Measurements from ENCODE around the gene WDR4.
"Not testable (repeated sequence)": the region's sequence is repeated elsewhere in the genome, so short reads cannot be mapped to it uniquely, and the experiment has no call there.

Gene WDR4

DNA sequence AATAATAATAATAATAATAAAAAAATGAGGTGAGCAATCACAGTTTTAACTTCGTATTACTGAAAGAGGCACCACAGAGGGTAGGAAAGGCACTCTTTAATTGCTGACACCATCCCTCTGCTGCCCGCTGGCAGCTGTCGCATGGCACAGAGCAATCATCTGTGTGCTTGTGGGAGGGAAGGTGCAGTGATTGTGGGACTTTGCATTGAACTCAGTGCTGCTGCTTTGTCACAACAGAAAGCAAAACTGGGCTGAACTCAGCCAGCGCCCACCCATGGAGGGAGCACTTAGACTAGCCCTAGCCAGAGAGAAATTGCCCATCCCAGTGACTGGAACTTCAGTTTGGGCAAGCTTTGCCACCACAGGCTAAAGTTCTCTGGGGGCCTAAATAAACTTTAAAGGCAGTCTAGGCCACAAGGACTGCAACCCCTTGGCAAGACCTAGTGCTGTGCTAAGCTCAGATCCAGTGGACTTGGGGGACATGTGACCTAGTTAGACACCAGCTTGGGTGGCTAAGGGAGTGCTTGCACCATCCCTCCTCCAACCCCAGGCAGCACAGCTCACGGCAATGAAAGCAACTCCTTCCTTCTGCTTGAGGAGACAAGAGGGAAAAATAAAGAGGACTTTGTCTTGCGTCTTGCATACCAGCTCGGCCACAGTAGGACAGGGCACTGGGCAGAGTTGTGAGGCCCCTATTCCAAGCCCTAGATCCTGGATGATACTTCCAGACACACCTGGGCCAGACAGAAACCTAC is 59.3 kb downstream of the WDR4 start:
- no peak for DNase-seq (ENCODE audit: extremely low read depth in 1 of 2, low read depth in 1 of 2)

DNA sequence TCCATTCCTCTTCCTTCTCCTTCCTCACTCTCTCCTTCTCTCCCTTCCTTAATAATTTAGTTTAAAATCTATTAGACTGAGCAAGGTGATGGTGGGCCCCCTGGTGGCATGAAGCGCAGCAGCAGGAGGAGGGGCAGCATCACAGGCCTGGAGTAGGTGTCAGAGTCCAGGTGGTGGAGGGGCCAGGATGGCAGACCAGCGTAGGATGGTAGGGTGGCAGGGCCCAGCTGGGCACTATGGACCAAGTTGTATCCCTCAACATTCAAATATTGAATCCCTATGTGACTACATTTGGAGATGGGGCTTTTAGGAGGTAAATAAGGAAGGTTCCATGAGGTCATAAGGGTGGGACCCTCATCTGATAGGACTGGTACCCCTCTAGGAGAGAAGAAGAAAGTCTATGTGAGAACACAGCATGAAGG is 61.0 kb downstream of the WDR4 start:
- peak; percentile 24 to 41 for DNase-seq (ENCODE audit: extremely low read depth in 1 of 2, low read depth in 1 of 2)

DNA sequence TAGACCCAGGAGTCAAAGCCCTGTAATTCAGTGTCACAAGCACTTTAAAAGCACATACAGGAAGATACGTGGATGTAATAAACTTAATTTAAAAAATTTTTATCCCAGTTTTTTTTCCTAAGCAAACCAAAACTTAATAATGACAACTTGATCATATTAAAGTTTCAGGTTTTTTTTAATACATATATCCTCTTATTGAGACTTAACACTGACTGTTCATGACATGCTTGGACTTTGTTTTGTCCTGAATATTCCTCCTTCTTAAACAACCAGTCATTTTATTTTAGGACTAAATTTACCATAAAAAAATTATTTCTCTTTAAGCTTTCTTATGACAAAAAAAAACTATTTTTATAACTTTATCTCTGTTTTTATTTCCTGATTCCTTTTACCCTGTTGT is 64.1 kb downstream of the WDR4 start:
- DNase-seq (ENCODE audit: extremely low read depth in 1 of 2, low read depth in 1 of 2) = no peak

DNA sequence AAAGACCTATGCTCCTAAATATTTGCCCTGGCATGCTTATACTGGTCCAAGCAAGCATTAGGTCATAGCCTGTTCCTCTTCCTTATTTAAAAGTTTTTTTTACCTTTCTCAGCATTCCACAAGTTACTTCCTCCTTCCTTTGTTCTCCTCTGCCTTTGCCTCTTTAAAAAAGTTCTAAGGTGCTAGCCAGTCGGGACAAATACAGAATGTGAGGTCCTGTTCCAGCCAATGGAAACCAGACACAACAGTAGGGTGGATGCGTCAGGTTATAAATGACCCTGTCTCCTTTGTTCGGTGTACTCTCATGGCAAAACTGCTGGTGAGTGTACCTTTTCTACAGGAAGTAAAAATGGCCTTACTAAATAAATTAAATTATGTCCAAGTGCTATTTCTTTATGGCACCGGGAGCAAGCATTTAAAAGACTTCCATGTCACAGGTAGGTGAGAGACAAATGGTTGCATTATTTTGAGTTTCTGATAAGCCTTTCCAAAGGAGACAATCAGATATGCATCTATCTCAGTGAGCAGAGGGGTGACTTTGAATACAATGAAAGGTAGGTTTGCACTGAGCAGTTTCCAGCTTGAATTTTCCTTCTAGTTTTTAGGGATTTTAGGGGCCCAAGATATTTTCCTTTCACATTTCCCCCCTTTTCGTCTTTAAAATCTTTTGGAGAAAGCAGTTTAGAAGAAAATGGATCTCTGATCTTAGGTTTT is 66.7 kb downstream of the WDR4 start:
- DNase-seq (ENCODE audit: extremely low read depth in 1 of 2, low read depth in 1 of 2) = not testable (repeated sequence)

DNA sequence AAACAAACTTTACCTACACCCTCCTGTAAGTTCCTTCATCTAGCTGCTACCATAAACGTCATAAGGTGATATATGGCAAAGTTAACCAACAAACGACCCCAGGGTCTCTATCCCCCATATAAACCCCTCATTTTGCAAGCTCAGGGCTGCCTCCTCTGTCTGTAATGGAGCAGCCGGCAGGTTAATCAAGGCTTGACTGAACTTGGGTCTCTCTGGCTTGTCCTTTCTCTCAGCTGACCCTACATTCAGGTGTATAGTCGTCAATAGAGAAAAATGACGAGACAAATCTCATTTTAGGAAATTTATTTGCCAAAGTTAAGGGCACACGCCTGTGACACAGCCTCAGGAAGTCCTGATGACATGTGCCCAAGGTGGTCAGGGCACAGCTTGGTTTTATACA is 67.4 kb downstream of the WDR4 start:
- no peak for DNase-seq (ENCODE audit: extremely low read depth in 1 of 2, low read depth in 1 of 2)

DNA sequence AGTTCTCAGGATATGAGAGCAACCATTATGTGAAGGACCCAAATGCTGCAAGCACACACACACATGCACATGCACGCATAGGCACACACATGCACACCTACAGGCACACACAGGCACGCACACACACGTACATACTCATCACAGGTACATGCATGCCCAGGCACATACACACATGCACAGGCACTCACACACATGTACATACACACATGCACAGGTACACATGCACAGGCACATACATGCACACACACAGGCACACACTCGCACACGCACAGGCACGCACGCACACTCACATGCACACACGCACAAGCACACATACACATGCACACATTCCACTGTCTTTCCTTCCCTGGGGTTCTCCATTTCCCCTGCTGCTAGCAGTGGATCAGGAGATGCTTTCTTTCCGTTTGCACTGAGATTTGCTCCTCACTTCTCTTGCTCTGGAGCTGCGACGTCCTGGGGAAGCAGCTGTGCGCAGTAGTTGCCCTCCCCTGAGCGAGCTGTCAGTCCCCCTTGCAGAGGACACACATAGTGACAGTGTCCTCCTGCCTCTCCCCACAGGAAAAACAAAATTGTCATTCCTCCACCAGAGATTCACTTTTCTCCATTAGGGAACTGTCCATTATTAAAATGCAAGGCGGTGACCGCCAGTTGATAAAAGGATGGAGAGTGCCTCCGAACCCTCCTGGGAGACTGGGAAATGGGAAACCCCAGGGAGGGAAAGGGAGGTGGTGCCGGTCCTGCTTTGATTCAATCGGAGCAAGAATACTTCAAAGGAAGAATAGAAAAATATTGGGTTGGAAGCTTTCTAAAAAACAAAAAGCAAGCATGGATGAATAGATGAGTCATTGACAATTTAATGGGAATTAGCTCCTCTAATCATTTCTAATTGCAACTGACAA is 69.5 kb downstream of the WDR4 start:
- no peak for DNase-seq (ENCODE audit: extremely low read depth in 1 of 2, low read depth in 1 of 2)

DNA sequence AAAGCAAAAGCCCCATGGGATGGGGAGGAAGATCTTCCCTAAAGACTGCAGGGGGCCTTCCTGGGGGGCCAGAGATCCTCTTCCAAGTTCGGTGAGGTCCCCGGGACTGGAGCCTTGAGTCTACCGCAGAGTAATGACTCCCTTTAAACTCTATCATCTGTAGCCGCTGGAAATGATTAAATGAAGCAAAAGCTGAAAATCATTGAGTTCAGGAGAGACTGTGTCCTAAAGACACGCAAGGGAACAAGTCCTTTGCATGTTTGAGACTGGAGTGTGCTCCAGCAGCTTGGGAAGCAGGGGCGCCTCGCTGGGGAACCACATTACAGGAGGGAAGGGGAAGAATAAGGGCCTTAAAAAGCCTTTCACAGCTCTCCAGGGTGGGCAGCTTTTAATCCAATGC is 70.2 kb downstream of the WDR4 start:
- no peak for DNase-seq (ENCODE audit: extremely low read depth in 1 of 2, low read depth in 1 of 2)

DNA sequence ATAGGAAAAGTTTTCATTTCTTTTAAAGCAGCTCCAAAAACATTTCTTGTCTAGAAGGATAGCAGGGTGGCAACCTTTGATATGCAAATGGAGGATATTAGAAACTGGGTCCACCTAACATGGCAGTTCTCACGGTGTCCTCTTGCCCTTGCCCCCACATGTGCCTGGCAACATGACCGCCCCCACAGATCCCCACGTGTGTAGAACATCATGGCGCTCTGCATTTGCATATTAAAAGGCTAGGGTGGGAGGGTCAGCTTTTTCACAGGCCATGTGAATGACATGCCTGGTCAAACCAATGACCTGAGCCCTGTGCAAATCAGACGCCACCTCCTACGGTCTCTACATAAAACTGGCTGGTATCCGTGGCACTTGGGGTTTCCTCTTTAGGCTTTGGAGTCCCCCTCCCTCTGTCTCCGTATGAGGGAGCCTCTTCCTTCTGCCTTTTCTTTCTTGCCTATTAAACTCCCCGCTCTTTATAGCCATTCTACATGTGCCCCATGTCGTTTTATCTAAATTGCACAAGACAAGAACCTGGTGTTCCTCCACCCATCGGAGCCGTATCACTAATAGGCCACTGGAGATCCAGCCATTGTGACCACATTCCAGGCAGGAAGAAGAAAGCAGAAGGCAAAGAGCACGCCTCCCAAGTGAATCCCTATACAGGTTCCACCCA is 71.3 kb downstream of the WDR4 start:
- DNase-seq (ENCODE audit: extremely low read depth in 1 of 2, low read depth in 1 of 2) = no peak

DNA sequence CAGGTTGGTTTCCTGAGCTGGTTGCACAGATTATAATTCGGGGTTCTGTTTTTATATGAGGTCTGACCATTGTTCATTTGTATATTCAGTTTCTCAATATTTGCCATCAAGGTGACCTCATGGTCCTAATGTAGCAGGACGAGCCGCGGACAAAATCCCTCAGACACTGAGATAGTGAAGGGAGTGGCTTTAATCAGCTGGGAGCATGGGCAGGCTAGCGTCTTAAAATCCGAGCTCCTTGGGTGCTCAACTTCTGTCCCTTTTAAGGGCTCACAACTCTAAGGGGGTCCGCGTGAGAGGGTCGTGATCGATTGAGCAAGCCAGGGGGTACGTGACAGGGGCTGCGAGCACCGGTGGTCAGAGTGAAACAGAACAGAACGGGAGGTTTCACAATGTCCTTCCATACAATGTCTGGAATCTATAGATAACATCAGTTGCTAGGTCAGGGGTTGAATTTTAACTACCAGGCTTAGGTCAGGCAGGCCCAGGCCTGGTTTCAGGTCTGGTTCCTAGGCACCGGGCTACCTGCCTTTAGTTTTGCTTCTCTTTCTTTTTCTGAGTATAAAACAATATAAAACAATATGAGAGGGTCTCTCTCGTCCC is 71.9 kb downstream of the WDR4 start:
- not testable (repeated sequence) for DNase-seq (ENCODE audit: extremely low read depth in 1 of 2, low read depth in 1 of 2)

DNA sequence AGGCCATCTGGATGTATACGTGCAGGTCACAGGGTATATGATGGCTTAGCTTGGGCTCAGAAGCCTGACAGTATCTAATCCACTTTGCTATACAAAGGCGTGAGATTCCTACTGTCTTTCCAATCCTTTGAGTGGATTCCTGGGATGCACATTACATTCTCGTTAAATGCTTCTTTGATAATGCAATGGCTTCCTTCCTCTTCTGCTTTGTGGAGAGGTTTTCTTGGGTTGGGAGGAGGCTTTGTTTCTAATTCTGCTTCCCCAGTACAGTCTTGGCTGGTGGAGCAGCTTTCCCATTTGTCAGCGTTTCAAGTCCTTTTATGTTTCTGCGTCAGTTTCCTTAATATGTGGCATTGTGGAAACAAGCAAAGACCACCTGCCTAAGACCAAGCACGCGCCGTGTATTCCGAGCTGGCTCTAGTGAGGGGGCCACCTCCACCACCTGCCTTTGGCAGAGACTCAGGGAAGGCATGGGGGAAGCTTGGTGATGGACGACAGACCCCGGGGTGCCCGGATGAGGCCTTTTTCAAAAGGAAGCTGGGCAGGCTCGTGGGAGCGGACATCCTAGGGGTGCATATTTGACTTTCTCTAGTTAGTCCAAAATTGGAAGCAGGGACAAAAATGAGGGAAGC is 72.7 kb downstream of the WDR4 start:
- no peak for DNase-seq (ENCODE audit: extremely low read depth in 1 of 2, low read depth in 1 of 2)

DNA sequence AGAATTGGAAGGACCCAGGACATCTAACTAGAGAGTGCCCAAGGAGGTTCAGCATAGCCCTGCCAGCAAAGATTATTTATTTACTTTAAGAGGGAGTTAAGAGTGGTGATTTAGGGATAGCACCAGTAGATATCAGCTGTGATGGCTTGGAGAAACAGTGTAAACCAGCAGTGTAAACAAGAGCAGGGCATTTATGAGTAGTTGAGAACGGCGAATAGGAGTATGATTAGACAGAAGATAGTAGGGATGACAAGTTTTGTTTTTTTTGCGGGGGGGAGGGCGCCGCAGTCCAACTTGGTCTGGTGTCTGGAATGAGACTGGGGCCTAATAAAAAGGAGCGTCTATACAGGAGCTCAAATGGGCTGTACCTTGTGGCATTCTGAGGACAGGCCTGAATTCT is 77.7 kb downstream of the WDR4 start:
- not testable (repeated sequence) for DNase-seq (ENCODE audit: extremely low read depth in 1 of 2, low read depth in 1 of 2)

DNA sequence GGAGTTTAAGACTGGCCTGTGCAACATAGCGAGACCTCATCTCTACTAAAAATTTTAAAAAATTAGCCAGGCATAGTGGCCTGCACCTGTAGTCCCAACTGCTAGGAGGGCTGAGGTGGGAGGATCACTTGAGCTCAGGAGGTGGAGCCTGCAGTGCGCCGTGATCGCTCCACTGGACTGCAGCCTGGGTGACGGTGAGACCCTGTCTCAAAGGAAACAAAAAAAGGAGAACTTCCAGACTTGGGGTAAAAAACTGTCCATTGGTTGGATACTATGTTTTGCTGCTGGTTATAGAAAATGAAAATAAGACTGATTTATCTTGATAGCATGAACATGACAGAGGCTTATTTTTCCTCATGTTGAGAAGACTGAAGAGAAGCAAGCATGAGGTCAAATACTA is 79.4 kb downstream of the WDR4 start:
- no peak for DNase-seq (ENCODE audit: extremely low read depth in 1 of 2, low read depth in 1 of 2)

DNA sequence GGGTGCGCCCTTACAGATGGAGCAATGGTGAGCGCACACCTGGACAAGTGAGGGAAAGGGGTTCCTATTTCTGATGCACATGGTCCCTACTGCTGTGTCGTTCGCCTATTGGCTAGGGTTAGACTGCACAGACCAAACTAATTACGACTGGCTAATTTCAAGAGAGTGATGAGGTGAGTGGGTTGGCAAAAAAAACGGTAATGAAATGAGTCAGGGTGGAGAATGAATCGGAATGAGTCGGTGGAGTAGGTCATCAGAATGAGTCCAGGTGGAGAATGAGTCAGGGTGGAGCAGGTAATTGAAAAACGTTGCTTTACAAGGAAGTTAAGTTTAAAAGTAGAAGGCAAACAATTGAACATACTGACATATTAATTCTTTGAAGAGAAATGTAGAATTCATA is 79.8 kb downstream of the WDR4 start:
- DNase-seq (ENCODE audit: extremely low read depth in 1 of 2, low read depth in 1 of 2) = no peak

Data from activated CD8-positive, alpha-beta memory T cell treated with anti-CD3 and anti-CD28 coated beads for 1 hour (primary cell).